Naive thymus-derived CD4-positive, alpha-beta T cell (primary cell): Measurements from ENCODE around the gene SOHLH1. TPM values are rescaled to one million over a fixed set of nuclear protein-coding genes. Genes with fewer than 3 reads are reported as not detected.

ENCODE experiments used
- ATAC-seq: fragments of 150-1000 bp; cut with Tn5 transposase; 2 replicates; pipeline ENCODE4 v1.10.0; 2021; ENCODE audit warnings: mild to moderate bottlenecking, moderate library complexity
- CTCF ChIA-PET: fragments of 350-600 bp; sonication (Branson Sonifier 250); formaldehyde crosslinking; loops from one replicate; lab custom pipeline; 2021; ENCODE audit warnings: antibody characterized with exemption; lab: Charles Lee
- POLR2A ChIA-PET: fragments of 350-600 bp; sonication (Branson Sonifier 250); formaldehyde crosslinking; loops from one replicate; lab custom pipeline; 2021; ENCODE audit warnings: antibody characterized with exemption, inconsistent platforms; lab: Charles Lee
- DNase-seq, 9 donors: peaks; one replicate each; pipeline versions ENCODE4 v3.0.0 to v3.0.0-alpha.2; 2020 to 2022; ENCODE audit warnings: mixed read lengths in 1 of 9
- H3K27ac ChIP-seq: one replicate; pipeline ENCODE4 v1.7.0; 2013; ENCODE audit warnings: mild to moderate bottlenecking, low read depth, low read length, moderate library complexity
- H3K27me3 ChIP-seq, 2 donors: one replicate each; pipeline ENCODE4 v1.7.0; 2013; ENCODE audit warnings: low read length in 2 of 2, mild to moderate bottlenecking in 2 of 2, moderate library complexity in 2 of 2; ENCODE audit not compliant: control insufficient read depth in 2 of 2, insufficient read depth in 2 of 2
- H3K36me3 ChIP-seq, 3 experiments: 1 replicate in 2 of 3; 2 replicates in 1 of 3; pipeline ENCODE4 v1.7.0; 2013; ENCODE audit warnings: low read length in 3 of 3, mild to moderate bottlenecking in 3 of 3, moderate library complexity in 1 of 3; ENCODE audit not compliant: insufficient read depth in 3 of 3, control insufficient read depth in 2 of 3
- H3K4me1 ChIP-seq, 2 donors: one replicate each; pipeline ENCODE4 v1.7.0; 2013; ENCODE audit warnings: low read length in 2 of 2, mild to moderate bottlenecking in 2 of 2, moderate library complexity in 1 of 2; ENCODE audit not compliant: control insufficient read depth in 2 of 2, insufficient read depth in 2 of 2
- H3K4me3 ChIP-seq: 2 replicates; pipeline ENCODE4 v1.7.0; 2013; ENCODE audit warnings: mild to moderate bottlenecking, low read length
- H3K9me3 ChIP-seq, 3 experiments: 1 replicate in 2 of 3; 2 replicates in 1 of 3; pipeline ENCODE4 v1.7.0; 2013; ENCODE audit warnings: low read length in 3 of 3; ENCODE audit not compliant: control insufficient read depth in 2 of 3
- H3K27ac Mint-ChIP-seq, 9 donors: one replicate each; pipeline ENCODE4 v1.8.0; 2020 to 2022; ENCODE audit warnings: mixed read lengths in 9 of 9, mild to moderate bottlenecking in 8 of 9, moderate library complexity in 5 of 9, inconsistent platforms in 2 of 9
- H3K27me3 Mint-ChIP-seq, 5 donors: one replicate each; pipeline ENCODE4 v1.8.0; 2021 to 2022; ENCODE audit warnings: mixed read lengths in 5 of 5, mild to moderate bottlenecking in 1 of 5
- H3K36me3 Mint-ChIP-seq, 5 donors: one replicate each; pipeline ENCODE4 v1.8.0; 2020 to 2022; ENCODE audit warnings: mixed read lengths in 5 of 5, mild to moderate bottlenecking in 3 of 5, inconsistent platforms in 1 of 5
- H3K4me1 Mint-ChIP-seq, 7 donors: one replicate each; pipeline ENCODE4 v1.8.0; 2020 to 2022; ENCODE audit warnings: mixed read lengths in 7 of 7, mild to moderate bottlenecking in 3 of 7, inconsistent platforms in 1 of 7
- H3K4me3 Mint-ChIP-seq, 10 donors: one replicate each; pipeline ENCODE4 v1.8.0; 2020 to 2022; ENCODE audit warnings: mild to moderate bottlenecking in 10 of 10, mixed read lengths in 10 of 10, moderate library complexity in 6 of 10, inconsistent platforms in 2 of 10
- H3K9me3 Mint-ChIP-seq, 11 donors: one replicate each; pipeline ENCODE4 v1.8.0; 2020 to 2022; ENCODE audit warnings: mixed read lengths in 11 of 11, mild to moderate bottlenecking in 4 of 11, inconsistent platforms in 1 of 11, moderate library complexity in 1 of 11
- intact Hi-C, 2 donors: fragments of 100-400 bp; cut with micrococcal nuclease; formaldehyde crosslinking; loops; one replicate each; pipeline ENCODE4 v1.15.1; 2023
- polyA plus RNA-seq, 2 donors: library from polyadenylated mRNA; unstranded; fragments of 300-500 nt; fragmentation: Illumina TruSeq; gene quantifications; one replicate each; pipeline ENCODE4 v1.2.3, GENCODE V29; 2021
- total RNA-seq, 6 experiments: library from RNA in 5 of 6; stranded (reverse) in 5 of 6; gene quantifications; 1 replicate in 5 of 6; 2 replicates in 1 of 6; pipeline ENCODE4 v1.2.3 and lab custom pipeline; 2021 to 2026

SOHLH1 gene
- not detected for total RNA-seq
- polyA plus RNA-seq: not detected
- total RNA-seq (lab: John Stamatoyannopoulos, UW): not detected

- Histone ChIP-seq H3K27ac (no peak within 1 kb of the TSS), H3K27me3 (no peaks in the 10 kb centered on the region), H3K4me3 (no peak within 1 kb of the TSS), H3K9me3 (no peaks in the 10 kb centered on the region), H3K4me1 (peaks cover 0 to 5% of the 10 kb centered on the region in 2 donors), H3K36me3 (no peaks in the 10 kb centered on the region)
- Mint-ChIP-seq H3K36me3 (no peaks in the 10 kb centered on the region), H3K9me3 (no peaks in the 10 kb centered on the region), H3K4me3 (no peak within 1 kb of the TSS), H3K4me1 (no peaks in the 10 kb centered on the region), H3K27me3 (peaks cover 0 to 10% (median 0%) of the 10 kb centered on the region in 5 donors), H3K27ac (no peak within 1 kb of the TSS)
- ATAC-seq (no peak), DNase-seq (no peak)
- ChIA-PET CTCF (no interaction called here), POLR2A (no interaction called here)
- intact Hi-C loops: no loop called here
These were observed at the start of gene SOHLH1 for GRCh38 chr9:135699440-135699839. SOHLH1 (minus strand) TSS chr9:135699481; CDS start chr9:135699467, 14 bp downstream.

- no peak for DNase-seq
- Mint-ChIP-seq H3K36me3 (no peaks in the 10 kb centered on the region), H3K4me3 (no peak overlapping the region), H3K27ac (no peak overlapping the region), H3K4me1 (no peaks in the 10 kb centered on the region), H3K9me3 (peaks cover 0 to 3% (median 0%) of the 10 kb centered on the region in 11 donors), H3K27me3 (peaks cover 0 to 11% (median 5%) of the 10 kb centered on the region in 5 donors)
- Histone ChIP-seq H3K36me3 (no peaks in the 10 kb centered on the region), H3K27ac (no peak overlapping the region), H3K4me3 (no peak overlapping the region), H3K9me3 (no peaks in the 10 kb centered on the region), H3K27me3 (no peaks in the 10 kb centered on the region), H3K4me1 (no peaks in the 10 kb centered on the region)
- ChIA-PET POLR2A (no interaction called here), CTCF (no interaction called here)
- intact Hi-C loops: no loop called here
- ATAC-seq: no peak
These were observed 49.4 kb upstream of the SOHLH1 start for GRCh38 chr9:135748676-135749075.

- Histone ChIP-seq H3K4me1 (no peaks in the 10 kb centered on the region), H3K9me3 (no peaks in the 10 kb centered on the region), H3K27me3 (no peaks in the 10 kb centered on the region), H3K36me3 (no peaks in the 10 kb centered on the region), H3K27ac (no peak overlapping the region), H3K4me3 (no peak overlapping the region)
- ATAC-seq (no peak), DNase-seq (no peak)
- no peak overlapping the region for H3K27ac Mint-ChIP-seq
- H3K4me1 Mint-ChIP-seq: no peaks in the 10 kb centered on the region
- H3K4me3 Mint-ChIP-seq: no peak overlapping the region
- intact Hi-C loops: no loop called here
- ChIA-PET POLR2A (no interaction called here), CTCF (no interaction called here)
- H3K27me3 Mint-ChIP-seq: peaks cover 0 to 8% (median 4%) of the 10 kb centered on the region in 5 donors
- H3K9me3 Mint-ChIP-seq: peaks cover 0 to 1% (median 0%) of the 10 kb centered on the region in 11 donors
- no peaks in the 10 kb centered on the region for H3K36me3 Mint-ChIP-seq
These were observed 48.0 kb upstream of the SOHLH1 start for GRCh38 chr9:135747311-135747710.

GRCh38 chr9:135746565-135746964 lies 47.3 kb upstream of the SOHLH1 start:
- no peaks in the 10 kb centered on the region for H3K36me3 ChIP-seq
- intact Hi-C loops: no loop called here
- Mint-ChIP-seq H3K36me3 (no peaks in the 10 kb centered on the region), H3K4me1 (no peaks in the 10 kb centered on the region), H3K9me3 (no peaks in the 10 kb centered on the region), H3K27ac (no peak overlapping the region), H3K27me3 (peaks cover 0 to 8% (median 0%) of the 10 kb centered on the region in 5 donors), H3K4me3 (no peak overlapping the region)
- ATAC-seq (no peak), DNase-seq (no peak)
- ChIA-PET CTCF (no interaction called here), POLR2A (no interaction called here)
- H3K9me3 ChIP-seq: no peaks in the 10 kb centered on the region
- H3K27ac ChIP-seq: no peak overlapping the region
- no peaks in the 10 kb centered on the region for H3K27me3 ChIP-seq
- H3K4me1 ChIP-seq: no peaks in the 10 kb centered on the region
- no peak overlapping the region for H3K4me3 ChIP-seq

- intact Hi-C loops: no loop called here
- Histone ChIP-seq H3K36me3 (no peaks in the 10 kb centered on the region), H3K4me3 (no peak overlapping the region), H3K27ac (no peak overlapping the region), H3K4me1 (no peaks in the 10 kb centered on the region), H3K9me3 (no peaks in the 10 kb centered on the region), H3K27me3 (no peaks in the 10 kb centered on the region)
- H3K4me1 Mint-ChIP-seq: no peaks in the 10 kb centered on the region
- H3K27ac Mint-ChIP-seq: no peak overlapping the region
- no peaks in the 10 kb centered on the region for H3K36me3 Mint-ChIP-seq
- no peaks in the 10 kb centered on the region for H3K9me3 Mint-ChIP-seq
- DNase-seq (no peak), ATAC-seq (no peak)
- POLR2A ChIA-PET: no interaction called here
- H3K4me3 Mint-ChIP-seq: no peak overlapping the region
- H3K27me3 Mint-ChIP-seq: peaks cover 0 to 8% (median 0%) of the 10 kb centered on the region in 5 donors
- CTCF ChIA-PET: no interaction called here
These were observed 46.5 kb upstream of the SOHLH1 start for GRCh38 chr9:135745686-135746324.

- H3K36me3 Mint-ChIP-seq: no peaks in the 10 kb centered on the region
- ATAC-seq: no peak
- H3K9me3 Mint-ChIP-seq: no peaks in the 10 kb centered on the region
- Histone ChIP-seq H3K36me3 (no peaks in the 10 kb centered on the region), H3K27ac (no peak overlapping the region), H3K9me3 (no peaks in the 10 kb centered on the region), H3K4me1 (no peaks in the 10 kb centered on the region), H3K27me3 (no peaks in the 10 kb centered on the region), H3K4me3 (no peak overlapping the region)
- DNase-seq: no peak
- POLR2A ChIA-PET: no interaction called here
- intact Hi-C loops: no loop called here
- H3K27me3 Mint-ChIP-seq: peaks cover 0 to 8% (median under 1%) of the 10 kb centered on the region in 5 donors
- CTCF ChIA-PET: no interaction called here
- no peak overlapping the region for H3K4me3 Mint-ChIP-seq
- no peak overlapping the region for H3K27ac Mint-ChIP-seq
- H3K4me1 Mint-ChIP-seq: no peaks in the 10 kb centered on the region
These were observed 45.9 kb upstream of the SOHLH1 start for GRCh38 chr9:135745189-135745588.

GRCh38 chr9:135744333-135745070 lies 45.2 kb upstream of the SOHLH1 start:
- no peaks in the 10 kb centered on the region for H3K27me3 ChIP-seq
- no peak overlapping the region for H3K27ac Mint-ChIP-seq
- ChIA-PET POLR2A (no interaction called here), CTCF (no interaction called here)
- H3K9me3 Mint-ChIP-seq: no peaks in the 10 kb centered on the region
- intact Hi-C loops: no loop called here
- no peak for ATAC-seq
- no peaks in the 10 kb centered on the region for H3K4me1 Mint-ChIP-seq
- H3K4me3 Mint-ChIP-seq: no peak overlapping the region
- no peak overlapping the region for H3K4me3 ChIP-seq
- no peak for DNase-seq
- H3K4me1 ChIP-seq: no peaks in the 10 kb centered on the region
- H3K36me3 Mint-ChIP-seq: no peaks in the 10 kb centered on the region
- peaks cover 0 to 10% (median 7%) of the 10 kb centered on the region in 5 donors for H3K27me3 Mint-ChIP-seq
- no peaks in the 10 kb centered on the region for H3K9me3 ChIP-seq
- no peak overlapping the region for H3K27ac ChIP-seq
- no peaks in the 10 kb centered on the region for H3K36me3 ChIP-seq
